22Rv1 (cell line): Measurements from ENCODE around the gene BEAN1.

ENCODE experiments used
- CTCF ChIP-seq: fragments of 450-650 bp; IDR thresholded peaks from 2 replicates; pipeline ENCODE4 v1.5.1; 2017; ENCODE audit warnings: mild to moderate bottlenecking
- ZFX ChIP-seq: fragments of 450-650 bp; IDR thresholded peaks from 2 replicates; pipeline ENCODE4 v1.6.1; 2017; ENCODE audit warnings: antibody characterized with exemption, borderline replicate concordance

DNA sequence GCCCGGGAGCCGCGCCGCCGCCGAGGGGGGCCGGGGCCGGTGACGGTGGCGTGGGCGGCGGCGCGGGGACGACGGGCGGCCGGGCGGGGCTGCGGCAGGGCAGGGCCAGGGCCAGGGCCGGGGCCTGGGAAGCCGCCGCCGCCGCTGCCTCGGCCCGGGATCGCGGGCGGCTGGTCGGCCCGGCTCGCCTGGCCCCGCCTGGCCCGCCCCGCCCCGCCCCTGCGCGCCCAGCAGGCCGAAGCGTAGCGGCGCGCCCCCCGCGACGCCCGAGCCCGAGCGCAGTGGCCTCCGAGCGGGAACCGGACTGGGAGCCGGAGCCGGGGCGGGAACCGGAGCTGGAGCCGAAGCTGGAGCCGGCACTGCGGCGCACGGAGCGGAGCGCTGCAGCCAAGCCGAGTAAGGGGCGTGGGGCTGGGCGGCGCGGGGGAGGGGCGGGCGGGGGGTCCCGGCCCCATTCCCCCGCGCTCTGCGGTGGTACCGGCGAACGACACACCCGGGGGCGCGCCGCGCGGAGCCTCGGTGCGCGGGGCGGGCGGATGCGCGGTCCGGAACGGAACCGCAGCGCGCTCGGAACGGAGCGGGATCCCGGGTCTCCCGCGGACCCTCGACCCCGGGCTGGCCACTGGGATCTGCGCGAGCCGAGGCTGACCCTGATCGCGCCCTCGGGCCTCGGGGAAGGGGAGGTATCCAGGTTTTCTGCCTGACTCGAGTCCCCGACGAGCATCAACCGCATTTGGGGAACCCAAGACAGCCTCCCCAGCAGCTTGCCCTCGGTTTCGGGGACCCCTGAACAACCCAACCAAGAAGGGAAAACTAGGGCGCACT lies at the start of gene BEAN1:
- no peak for TF ChIP-seq CTCF
- TF ChIP-seq ZFX, result no peak
